Neural progenitor cell (in vitro differentiated cells): Measurements from ENCODE around the gene TEKTIP1. TPM values are rescaled to one million over a fixed set of nuclear protein-coding genes. Genes with fewer than 3 reads are reported as not detected.
A peak's percentile ranks its signal among the peaks of the same experiment; 100 is the strongest.

Source experiments
- DNase-seq: peaks from one replicate; pipeline ENCODE4 v3.0.0-alpha.2; 2016; ENCODE audit warnings: low spot score
- H2AFZ ChIP-seq: fragments of 200-600 bp; sonication (generic); replicated peaks from 2 replicates; pipeline ENCODE4 v1.6.1; 2016; ENCODE audit warnings: antibody characterized with exemption
- H3F3A ChIP-seq: fragments of 200-600 bp; sonication (generic); 2 replicates; pipeline ENCODE4 v1.6.1; 2016; ENCODE audit warnings: antibody characterized with exemption, low read depth
- H3K27ac ChIP-seq: fragments of 200-600 bp; sonication (generic); 2 replicates; pipeline ENCODE4 v1.5.1; 2016; ENCODE audit warnings: mild to moderate bottlenecking
- H3K27me3 ChIP-seq: fragments of 200-600 bp; sonication (generic); 2 replicates; pipeline ENCODE4 v1.6.1; 2016; ENCODE audit warnings: mild to moderate bottlenecking, moderate library complexity
- H3K36me3 ChIP-seq: fragments of 200-600 bp; sonication (generic); 2 replicates; pipeline ENCODE4 v1.5.1; 2016
- H3K4me1 ChIP-seq: fragments of 200-600 bp; sonication (generic); 2 replicates; pipeline ENCODE4 v1.6.1; 2016; ENCODE audit warnings: mixed run types
- H3K4me2 ChIP-seq: fragments of 200-600 bp; sonication (generic); 2 replicates; pipeline ENCODE4 v1.6.1; 2016
- H3K4me3 ChIP-seq: fragments of 200-600 bp; sonication (generic); 2 replicates; pipeline ENCODE4 v1.5.1; 2016
- H3K79me2 ChIP-seq: fragments of 200-600 bp; sonication (generic); 2 replicates; pipeline ENCODE4 v1.6.1; 2016; ENCODE audit warnings: low read depth
- H3K9ac ChIP-seq: fragments of 200-600 bp; sonication (generic); 2 replicates; pipeline ENCODE4 v1.6.1; 2016
- H3K9me3 ChIP-seq: fragments of 200-600 bp; sonication (generic); 2 replicates; pipeline ENCODE4 v1.5.1; 2016; ENCODE audit warnings: low read depth
- H4K20me1 ChIP-seq: fragments of 200-600 bp; sonication (generic); 2 replicates; pipeline ENCODE4 v1.6.1; 2016; ENCODE audit warnings: low read depth
- H3K27ac Mint-ChIP-seq: 3 replicates; pipeline ENCODE4 v1.8.0; 2021; ENCODE audit warnings: mixed read lengths
- H3K27me3 Mint-ChIP-seq: 2 replicates; pipeline ENCODE4 v1.8.0; 2022; ENCODE audit warnings: low read depth, mild to moderate bottlenecking, inconsistent platforms, moderate library complexity, mixed read lengths; ENCODE audit not compliant: insufficient read depth
- H3K36me3 Mint-ChIP-seq: 3 replicates; pipeline ENCODE4 v1.8.0; 2021; ENCODE audit warnings: mixed read lengths
- H3K4me1 Mint-ChIP-seq: 3 replicates; pipeline ENCODE4 v1.8.0; 2021; ENCODE audit warnings: mixed read lengths
- H3K4me3 Mint-ChIP-seq: 3 replicates; pipeline ENCODE4 v1.8.0; 2021; ENCODE audit warnings: mild to moderate bottlenecking, moderate library complexity, mixed read lengths
- H3K9me3 Mint-ChIP-seq: 3 replicates; pipeline ENCODE4 v1.8.0; 2020; ENCODE audit warnings: mixed read lengths
- EZH2 ChIP-seq: fragments of 200-600 bp; sonication (generic); IDR thresholded peaks from 2 replicates; pipeline ENCODE4 v1.6.1; 2017; ENCODE audit warnings: antibody characterized with exemption, mild to moderate bottlenecking, moderate library complexity
- EZH2phosphoT487 ChIP-seq: fragments of 200-600 bp; sonication (generic); IDR thresholded peaks from 2 replicates; pipeline ENCODE4 v1.6.1; 2017; ENCODE audit warnings: antibody characterized with exemption
- total RNA-seq: library from RNA; depleted of rRNA; stranded (reverse); fragments of >200 nt; gene quantifications from 2 replicates; pipeline ENCODE4 v1.2.3, GENCODE V29; 2015; ENCODE audit warnings: low replicate concordance
- TF ChIP-seq, protein P1 (sequence below): fragments of 200-600 bp; sonication (generic); IDR thresholded peaks from 2 replicates; pipeline ENCODE4 v1.5.1; 2017; ENCODE audit warnings: antibody characterized with exemption, mild to moderate bottlenecking

TEKTIP1 gene
- total RNA-seq, 1 donor from 2014 or later = not detected

GRCh38 chr19:3535563-3535965, 3.4 kb upstream of the TEKTIP1 start:
- no peak overlapping the region for H3K4me3 ChIP-seq
- no peak overlapping the region for H3K27ac Mint-ChIP-seq
- TF ChIP-seq EZH2 = no peak
- TF ChIP-seq EZH2phosphoT487 = no peak
- TF ChIP-seq, protein P1, sequence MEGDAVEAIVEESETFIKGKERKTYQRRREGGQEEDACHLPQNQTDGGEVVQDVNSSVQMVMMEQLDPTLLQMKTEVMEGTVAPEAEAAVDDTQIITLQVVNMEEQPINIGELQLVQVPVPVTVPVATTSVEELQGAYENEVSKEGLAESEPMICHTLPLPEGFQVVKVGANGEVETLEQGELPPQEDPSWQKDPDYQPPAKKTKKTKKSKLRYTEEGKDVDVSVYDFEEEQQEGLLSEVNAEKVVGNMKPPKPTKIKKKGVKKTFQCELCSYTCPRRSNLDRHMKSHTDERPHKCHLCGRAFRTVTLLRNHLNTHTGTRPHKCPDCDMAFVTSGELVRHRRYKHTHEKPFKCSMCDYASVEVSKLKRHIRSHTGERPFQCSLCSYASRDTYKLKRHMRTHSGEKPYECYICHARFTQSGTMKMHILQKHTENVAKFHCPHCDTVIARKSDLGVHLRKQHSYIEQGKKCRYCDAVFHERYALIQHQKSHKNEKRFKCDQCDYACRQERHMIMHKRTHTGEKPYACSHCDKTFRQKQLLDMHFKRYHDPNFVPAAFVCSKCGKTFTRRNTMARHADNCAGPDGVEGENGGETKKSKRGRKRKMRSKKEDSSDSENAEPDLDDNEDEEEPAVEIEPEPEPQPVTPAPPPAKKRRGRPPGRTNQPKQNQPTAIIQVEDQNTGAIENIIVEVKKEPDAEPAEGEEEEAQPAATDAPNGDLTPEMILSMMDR = no peak
- no peaks in the 10 kb centered on the region for H3K27me3 ChIP-seq
- H3K4me1 Mint-ChIP-seq = peaks cover 13% of the 10 kb centered on the region
- H3K9ac ChIP-seq = no peak overlapping the region
- no peaks in the 10 kb centered on the region for H3K9me3 ChIP-seq
- H3K27ac ChIP-seq = no peak overlapping the region
- H3K4me1 ChIP-seq = no peaks in the 10 kb centered on the region
- H4K20me1 ChIP-seq = peaks cover 31% of the 10 kb centered on the region
- peaks cover 18% of the 10 kb centered on the region for H3K36me3 Mint-ChIP-seq
- no peak overlapping the region for H3K4me3 Mint-ChIP-seq
- H3K79me2 ChIP-seq = no peaks in the 10 kb centered on the region
- H3K9me3 Mint-ChIP-seq = no peaks in the 10 kb centered on the region
- H3F3A ChIP-seq = peaks cover 6% of the 10 kb centered on the region
- H3K4me2 ChIP-seq = no peak overlapping the region
- no peak for DNase-seq
- no peak overlapping the region for H2AFZ ChIP-seq
- H3K36me3 ChIP-seq = no peaks in the 10 kb centered on the region
- peaks cover 10% of the 10 kb centered on the region for H3K27me3 Mint-ChIP-seq

DNA sequence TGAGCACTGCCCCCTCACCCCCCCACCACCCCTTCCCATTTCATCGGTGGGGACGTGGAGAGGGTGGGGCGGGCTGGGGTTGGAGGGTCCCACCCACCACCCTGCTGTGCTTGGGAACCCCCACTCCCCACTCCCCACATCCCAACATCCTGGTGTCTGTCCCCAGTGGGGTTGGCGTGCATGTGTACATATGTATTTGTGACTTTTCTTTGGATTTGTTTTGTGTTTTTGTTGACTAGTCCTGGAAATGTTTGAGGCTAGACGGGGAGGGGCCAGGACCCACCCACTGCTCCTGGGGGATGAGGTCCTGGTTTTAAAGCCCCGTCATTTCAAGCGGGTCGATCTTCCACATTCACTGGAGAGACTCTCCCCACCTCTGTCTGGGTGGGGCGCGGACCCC, 3.0 kb upstream of the TEKTIP1 start:
- Histone ChIP-seq H3K9me3 (no peaks in the 10 kb centered on the region), H3K4me3 (no peak overlapping the region), H3K4me2 (no peak overlapping the region), H3K27me3 (no peaks in the 10 kb centered on the region), H3K36me3 (no peaks in the 10 kb centered on the region), H3K9ac (no peak overlapping the region), H3K79me2 (no peaks in the 10 kb centered on the region), H3F3A (peaks cover 6% of the 10 kb centered on the region), H3K27ac (no peak overlapping the region), H4K20me1 (peaks cover 31% of the 10 kb centered on the region), H2AFZ (no peak overlapping the region), H3K4me1 (no peaks in the 10 kb centered on the region)
- peaks cover 18% of the 10 kb centered on the region for H3K36me3 Mint-ChIP-seq
- H3K27ac Mint-ChIP-seq = no peak overlapping the region
- H3K9me3 Mint-ChIP-seq = no peaks in the 10 kb centered on the region
- H3K27me3 Mint-ChIP-seq = peaks cover 10% of the 10 kb centered on the region
- DNase-seq = no peak
- TF ChIP-seq, protein P1 = no peak
- TF ChIP-seq EZH2phosphoT487 (no peak), EZH2 (no peak)
- H3K4me1 Mint-ChIP-seq = peaks cover 13% of the 10 kb centered on the region
- peak overlapping the region; percentile 65 for H3K4me3 Mint-ChIP-seq

- H3K4me3 ChIP-seq = no peak overlapping the region
- no peak overlapping the region for H3K27ac Mint-ChIP-seq
- DNase-seq = no peak
- no peaks in the 10 kb centered on the region for H3K4me1 ChIP-seq
- peaks cover 13% of the 10 kb centered on the region for H3K4me1 Mint-ChIP-seq
- no peak overlapping the region for H3K27ac ChIP-seq
- peaks cover 14% of the 10 kb centered on the region for H3K36me3 Mint-ChIP-seq
- TF ChIP-seq EZH2 (no peak), EZH2phosphoT487 (no peak)
- TF ChIP-seq, protein P1 = no peak
- H2AFZ ChIP-seq = no peak overlapping the region
- H3K9me3 ChIP-seq = no peaks in the 10 kb centered on the region
- no peaks in the 10 kb centered on the region for H3K36me3 ChIP-seq
- no peak overlapping the region for H3K4me2 ChIP-seq
- peaks cover 10% of the 10 kb centered on the region for H3K27me3 Mint-ChIP-seq
- no peak overlapping the region for H3K9ac ChIP-seq
- no peaks in the 10 kb centered on the region for H3K27me3 ChIP-seq
- H3K9me3 Mint-ChIP-seq = no peaks in the 10 kb centered on the region
- peaks cover 31% of the 10 kb centered on the region for H4K20me1 ChIP-seq
- H3F3A ChIP-seq = peaks cover 6% of the 10 kb centered on the region
- H3K4me3 Mint-ChIP-seq = no peak overlapping the region
- H3K79me2 ChIP-seq = no peaks in the 10 kb centered on the region
These were observed 2.4 kb upstream of the TEKTIP1 start for GRCh38 chr19:3536429-3537100.
